Measurements from ENCODE around the gene CHST1.

- TF ChIP-seq, protein P1, sequence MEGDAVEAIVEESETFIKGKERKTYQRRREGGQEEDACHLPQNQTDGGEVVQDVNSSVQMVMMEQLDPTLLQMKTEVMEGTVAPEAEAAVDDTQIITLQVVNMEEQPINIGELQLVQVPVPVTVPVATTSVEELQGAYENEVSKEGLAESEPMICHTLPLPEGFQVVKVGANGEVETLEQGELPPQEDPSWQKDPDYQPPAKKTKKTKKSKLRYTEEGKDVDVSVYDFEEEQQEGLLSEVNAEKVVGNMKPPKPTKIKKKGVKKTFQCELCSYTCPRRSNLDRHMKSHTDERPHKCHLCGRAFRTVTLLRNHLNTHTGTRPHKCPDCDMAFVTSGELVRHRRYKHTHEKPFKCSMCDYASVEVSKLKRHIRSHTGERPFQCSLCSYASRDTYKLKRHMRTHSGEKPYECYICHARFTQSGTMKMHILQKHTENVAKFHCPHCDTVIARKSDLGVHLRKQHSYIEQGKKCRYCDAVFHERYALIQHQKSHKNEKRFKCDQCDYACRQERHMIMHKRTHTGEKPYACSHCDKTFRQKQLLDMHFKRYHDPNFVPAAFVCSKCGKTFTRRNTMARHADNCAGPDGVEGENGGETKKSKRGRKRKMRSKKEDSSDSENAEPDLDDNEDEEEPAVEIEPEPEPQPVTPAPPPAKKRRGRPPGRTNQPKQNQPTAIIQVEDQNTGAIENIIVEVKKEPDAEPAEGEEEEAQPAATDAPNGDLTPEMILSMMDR (conservative IDR thresholded peaks at IDR 0.05; ENCODE audit: low read depth, low read length) = no peak
- TF ChIP-seq EZH2phosphoT487 (IDR thresholded peaks at IDR 0.05; ENCODE audit: borderline replicate concordance, low read length) (no peak), EZH2 (IDR thresholded peaks at IDR 0.05; ENCODE audit: low read length, unreplicated experiment) (no peak)
Measured at GRCh38 chr11:45609902-45610301, 55.5 kb downstream of the CHST1 start.

Data from PC-3 (cell line).